ENCODE measurements around the gene KLRC3. TPM values are rescaled to one million over a fixed set of nuclear protein-coding genes. Genes with fewer than 3 reads are reported as not detected.
A peak's percentile ranks its signal among the peaks of the same experiment; 100 is the strongest.
"Not testable (repeated sequence)": the region's sequence is repeated elsewhere in the genome, so short reads cannot be mapped to it uniquely, and the experiment has no call there.

Gene KLRC3
- total and polyA plus RNA-seq, 2 experiments from 2014 or later: 0.15 TPM; not detected in 1

DNA sequence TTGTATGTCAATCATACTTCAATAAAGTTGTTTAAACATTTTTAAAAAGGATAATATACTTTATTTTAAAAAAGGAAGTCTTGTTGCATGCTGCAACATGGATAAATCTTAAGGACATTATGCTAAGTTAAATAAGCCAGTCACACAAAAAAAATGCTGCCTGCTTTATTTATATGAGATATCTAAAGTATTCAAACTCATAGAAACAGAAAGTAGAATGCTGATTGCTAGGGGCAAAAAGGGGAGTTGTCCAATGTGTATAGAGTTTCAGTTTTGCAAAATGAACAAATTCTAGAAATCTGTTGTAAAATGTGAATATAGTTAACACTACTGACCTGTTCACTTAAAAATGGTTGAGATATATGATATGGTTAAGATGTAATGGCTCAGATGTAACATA is 19.6 kb downstream of the KLRC3 start:
- no peaks in the 10 kb centered on the region for H3K36me3 ChIP-seq
- DNase-seq (ENCODE audit: low read depth in 1 of 2, low spot score in 1 of 2): no peak
- H3K27ac ChIP-seq: no peak overlapping the region
- no peak overlapping the region for H3K4me3 ChIP-seq
- no peaks in the 10 kb centered on the region for H3K4me1 ChIP-seq (ENCODE audit: low read depth)
- no peaks in the 10 kb centered on the region for H3K9me3 ChIP-seq (ENCODE audit: low read depth)
- no peaks in the 10 kb centered on the region for H3K27me3 ChIP-seq
- TF ChIP-seq, protein P1, sequence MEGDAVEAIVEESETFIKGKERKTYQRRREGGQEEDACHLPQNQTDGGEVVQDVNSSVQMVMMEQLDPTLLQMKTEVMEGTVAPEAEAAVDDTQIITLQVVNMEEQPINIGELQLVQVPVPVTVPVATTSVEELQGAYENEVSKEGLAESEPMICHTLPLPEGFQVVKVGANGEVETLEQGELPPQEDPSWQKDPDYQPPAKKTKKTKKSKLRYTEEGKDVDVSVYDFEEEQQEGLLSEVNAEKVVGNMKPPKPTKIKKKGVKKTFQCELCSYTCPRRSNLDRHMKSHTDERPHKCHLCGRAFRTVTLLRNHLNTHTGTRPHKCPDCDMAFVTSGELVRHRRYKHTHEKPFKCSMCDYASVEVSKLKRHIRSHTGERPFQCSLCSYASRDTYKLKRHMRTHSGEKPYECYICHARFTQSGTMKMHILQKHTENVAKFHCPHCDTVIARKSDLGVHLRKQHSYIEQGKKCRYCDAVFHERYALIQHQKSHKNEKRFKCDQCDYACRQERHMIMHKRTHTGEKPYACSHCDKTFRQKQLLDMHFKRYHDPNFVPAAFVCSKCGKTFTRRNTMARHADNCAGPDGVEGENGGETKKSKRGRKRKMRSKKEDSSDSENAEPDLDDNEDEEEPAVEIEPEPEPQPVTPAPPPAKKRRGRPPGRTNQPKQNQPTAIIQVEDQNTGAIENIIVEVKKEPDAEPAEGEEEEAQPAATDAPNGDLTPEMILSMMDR (IDR thresholded peaks at IDR 0.05; ENCODE audit: low read depth, low read length): no peak

DNA sequence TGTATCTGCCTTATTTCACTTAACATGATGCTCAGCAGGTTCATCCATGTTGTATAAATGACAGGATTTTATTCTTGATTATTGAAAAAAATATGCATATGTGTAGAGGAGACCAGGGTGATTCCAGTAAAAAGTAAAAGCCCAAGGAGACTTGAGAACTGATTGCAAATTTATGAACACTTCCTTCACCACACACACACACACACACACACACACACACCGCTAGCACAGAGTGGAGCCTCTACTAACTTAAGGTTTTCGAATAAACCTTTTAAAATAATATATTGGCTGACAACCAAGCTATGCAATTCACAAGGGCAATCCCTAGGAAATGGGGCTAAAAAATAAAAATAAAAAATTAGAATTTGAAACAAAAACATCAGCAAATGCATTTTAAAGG is 22.2 kb downstream of the KLRC3 start:
- Histone ChIP-seq H3K9me3 (ENCODE audit: low read depth) (no peaks in the 10 kb centered on the region), H3K27ac (no peak overlapping the region), H3K36me3 (no peaks in the 10 kb centered on the region), H3K27me3 (no peaks in the 10 kb centered on the region), H3K4me1 (ENCODE audit: low read depth) (no peaks in the 10 kb centered on the region), H3K4me3 (no peak overlapping the region)
- DNase-seq (ENCODE audit: low read depth in 1 of 2, low spot score in 1 of 2): no peak
- TF ChIP-seq, protein P1 (IDR thresholded peaks at IDR 0.05; ENCODE audit: low read depth, low read length): no peak

DNA sequence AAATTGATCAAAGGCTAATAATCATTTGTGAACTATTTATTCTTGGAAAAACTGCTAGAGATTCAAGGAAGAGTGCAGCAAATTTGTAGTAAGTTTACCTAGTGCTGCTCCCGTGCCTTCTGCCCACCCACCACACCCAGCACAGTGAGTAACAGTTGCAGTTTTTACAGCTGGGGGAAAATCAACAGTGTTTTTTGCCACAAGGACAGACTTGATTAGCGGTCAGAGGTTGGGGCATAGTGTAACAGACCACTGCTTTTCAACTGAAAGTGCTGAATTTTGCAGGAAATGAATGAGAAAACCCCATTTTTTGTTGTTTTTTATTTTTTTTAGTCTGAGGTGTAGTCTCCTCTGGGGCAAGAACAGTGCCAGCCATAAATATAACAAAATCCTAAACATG is 23.1 kb downstream of the KLRC3 start:
- DNase-seq (ENCODE audit: low read depth in 1 of 2, low spot score in 1 of 2): no peak
- Histone ChIP-seq H3K4me1 (ENCODE audit: low read depth) (no peaks in the 10 kb centered on the region), H3K27ac (no peak overlapping the region), H3K27me3 (no peaks in the 10 kb centered on the region), H3K36me3 (no peaks in the 10 kb centered on the region), H3K9me3 (ENCODE audit: low read depth) (no peaks in the 10 kb centered on the region), H3K4me3 (no peak overlapping the region)
- TF ChIP-seq, protein P1 (IDR thresholded peaks at IDR 0.05; ENCODE audit: low read depth, low read length): no peak

DNA sequence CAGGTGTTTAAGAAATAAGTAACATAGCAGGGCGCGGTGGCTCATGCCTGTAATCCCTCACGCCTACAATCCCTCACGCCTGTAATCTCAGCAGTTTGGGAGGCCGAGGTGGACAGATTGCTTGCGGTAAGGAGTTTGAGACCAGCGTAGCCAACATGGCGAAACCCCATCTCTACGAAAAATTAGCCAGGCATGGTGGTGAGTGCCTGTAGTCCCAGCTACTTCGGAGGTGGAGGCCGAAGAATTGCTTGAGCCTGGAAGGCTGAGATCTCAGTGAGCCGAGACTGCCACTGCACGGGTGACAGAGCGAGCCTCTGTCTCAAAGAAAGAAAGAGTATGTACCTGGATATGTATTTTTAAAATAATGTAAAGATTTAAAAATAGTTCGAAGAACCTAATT is 24.2 kb downstream of the KLRC3 start:
- not testable (repeated sequence) for H3K27me3 ChIP-seq; H3K4me3 ChIP-seq; H3K27ac ChIP-seq; H3K4me1 ChIP-seq (ENCODE audit: low read depth); H3K36me3 ChIP-seq; H3K9me3 ChIP-seq (ENCODE audit: low read depth); DNase-seq (ENCODE audit: low read depth in 1 of 2, low spot score in 1 of 2)

DNA sequence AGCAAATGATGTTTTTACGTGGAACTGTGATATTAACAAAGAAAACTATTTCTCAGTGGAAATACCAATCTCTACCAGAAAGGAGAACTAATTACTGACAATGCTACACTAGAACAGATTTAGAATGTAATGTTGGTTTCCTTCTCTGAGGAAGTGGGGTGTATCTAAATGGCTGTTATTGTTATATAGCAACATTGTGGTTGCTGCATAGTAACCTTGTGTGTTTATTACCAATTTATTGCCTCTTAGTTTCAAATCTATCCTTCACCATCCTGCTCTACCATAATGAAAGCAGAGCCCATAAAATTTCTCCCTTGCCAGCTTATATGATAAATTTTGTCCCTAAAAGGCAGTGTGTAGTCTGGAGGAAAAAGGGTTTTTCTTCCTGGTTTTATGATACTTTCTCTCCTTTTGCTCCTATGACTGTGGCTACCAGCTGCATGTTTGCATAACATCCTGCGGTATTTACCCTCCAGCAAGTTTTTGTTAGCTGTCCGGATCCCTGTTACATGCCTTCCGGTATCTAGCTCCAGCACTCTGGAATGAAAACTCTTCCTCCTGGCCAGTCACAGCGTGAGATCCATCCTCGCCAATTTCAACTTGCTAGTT is 24.9 kb downstream of the KLRC3 start:
- DNase-seq (ENCODE audit: low read depth in 1 of 2, low spot score in 1 of 2): peak in 1 of 2 donors; percentile 87
- Histone ChIP-seq H3K4me1 (ENCODE audit: low read depth) (no peaks in the 10 kb centered on the region), H3K4me3 (no peak overlapping the region), H3K36me3 (no peaks in the 10 kb centered on the region), H3K9me3 (ENCODE audit: low read depth) (no peaks in the 10 kb centered on the region), H3K27me3 (no peaks in the 10 kb centered on the region), H3K27ac (no peak overlapping the region)
- TF ChIP-seq, protein P1 (IDR thresholded peaks at IDR 0.05; ENCODE audit: low read depth, low read length): no peak

DNA sequence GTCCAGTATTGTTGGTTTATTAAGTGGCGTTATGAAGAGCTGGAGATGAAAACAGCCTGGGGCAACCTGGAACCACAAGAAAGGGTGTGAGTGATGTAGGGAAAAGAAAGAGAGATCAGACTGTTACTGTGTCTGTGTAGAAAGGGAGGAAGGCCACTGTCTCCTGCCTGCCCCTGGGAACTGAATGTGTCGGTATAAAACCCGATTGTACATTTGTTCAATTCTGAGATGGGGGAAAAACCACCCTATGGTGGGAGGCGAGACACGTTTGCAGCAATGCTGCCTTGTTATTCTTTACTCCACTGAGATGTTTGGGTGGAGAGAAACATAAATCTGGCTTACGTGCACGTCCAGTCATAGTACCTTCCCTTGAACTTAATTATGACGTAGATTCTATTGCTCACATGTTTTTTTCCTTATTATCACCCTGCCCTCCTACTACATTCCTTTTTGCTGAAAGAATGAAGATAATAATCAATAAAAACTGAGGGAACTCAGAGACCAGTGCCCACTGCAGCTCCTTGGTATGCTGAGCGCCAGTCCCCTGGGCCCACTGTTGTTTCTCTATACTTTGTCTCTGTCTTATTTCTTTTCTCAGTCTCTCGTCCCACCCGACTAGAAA is 25.8 kb downstream of the KLRC3 start:
- not testable (repeated sequence) for DNase-seq (ENCODE audit: low read depth in 1 of 2, low spot score in 1 of 2); H3K27ac ChIP-seq; H3K9me3 ChIP-seq (ENCODE audit: low read depth); H3K4me1 ChIP-seq (ENCODE audit: low read depth); H3K36me3 ChIP-seq; H3K27me3 ChIP-seq; H3K4me3 ChIP-seq
